IPS DF 19.7 (cell line): Measurements from ENCODE around the gene CORIN.
"Not testable (repeated sequence)": the region's sequence is repeated elsewhere in the genome, so short reads cannot be mapped to it uniquely, and the experiment has no call there.

Experiments
- DNase-seq: peaks from one replicate; pipeline ENCODE4 v3.0.0-alpha.2; 2013; ENCODE audit warnings: low read depth, low spot score

CORIN gene

DNA sequence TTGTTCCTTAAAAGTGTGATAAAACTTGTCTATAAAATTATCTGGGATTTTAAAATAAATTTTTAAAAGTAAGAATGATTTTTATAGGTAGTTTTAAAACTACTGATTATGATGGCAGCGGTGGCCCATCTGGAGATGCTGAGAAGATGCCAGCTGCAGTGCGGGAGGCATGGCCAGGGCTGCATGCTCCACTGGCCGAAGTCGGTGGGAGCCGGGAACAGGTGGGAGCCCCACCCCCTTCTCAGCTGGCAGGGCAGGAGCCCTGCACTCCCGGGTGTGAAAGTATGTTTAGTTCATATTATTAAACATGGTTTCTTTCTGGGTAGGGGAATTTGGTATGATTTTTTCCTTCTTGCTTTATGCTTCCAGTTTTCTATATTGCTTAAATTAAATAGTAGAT, 63.8 kb downstream of the CORIN start:
- no peak for DNase-seq

DNA sequence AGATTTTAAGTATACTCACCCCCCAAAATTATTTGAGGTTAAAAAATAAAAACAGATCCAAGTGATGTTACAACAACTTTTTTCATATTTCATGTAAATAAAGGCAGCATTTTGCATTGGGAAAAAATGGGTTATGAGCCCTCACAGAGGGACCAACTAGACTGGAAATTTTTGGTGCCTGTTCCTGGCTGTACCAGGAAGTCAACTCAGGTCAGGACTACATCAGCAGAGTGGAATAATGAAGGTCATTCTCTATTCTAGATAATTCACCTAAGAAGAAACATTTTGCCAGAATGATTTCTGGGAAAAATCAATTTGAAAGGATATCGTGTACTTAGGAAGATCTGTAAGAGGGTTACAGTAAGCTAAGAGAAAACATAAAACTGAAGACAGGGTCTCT, 66.8 kb downstream of the CORIN start:
- DNase-seq = no peak

DNA sequence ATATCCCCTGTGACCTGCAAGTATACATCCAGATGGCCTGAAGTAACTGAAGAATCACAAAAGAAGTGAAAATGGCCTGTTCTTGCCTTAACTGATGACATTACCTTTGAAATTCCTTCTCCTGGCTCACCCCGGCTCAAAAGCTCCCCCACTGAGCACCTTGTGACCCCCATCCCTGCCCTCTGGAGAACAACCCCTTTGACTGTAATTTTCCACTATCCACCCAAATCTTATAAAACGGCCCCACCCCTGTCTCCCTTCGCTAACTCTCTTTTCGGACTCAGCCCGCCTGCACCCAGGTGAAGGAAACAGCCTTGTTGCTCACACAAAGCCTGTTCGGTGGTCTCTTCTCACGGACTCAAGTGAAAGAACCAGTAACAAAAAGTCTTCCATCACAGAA, 69.9 kb downstream of the CORIN start:
- DNase-seq = not testable (repeated sequence)

GRCh38 chr4:47763279-47763678, 74.6 kb downstream of the CORIN start:
- no peak for DNase-seq

DNA sequence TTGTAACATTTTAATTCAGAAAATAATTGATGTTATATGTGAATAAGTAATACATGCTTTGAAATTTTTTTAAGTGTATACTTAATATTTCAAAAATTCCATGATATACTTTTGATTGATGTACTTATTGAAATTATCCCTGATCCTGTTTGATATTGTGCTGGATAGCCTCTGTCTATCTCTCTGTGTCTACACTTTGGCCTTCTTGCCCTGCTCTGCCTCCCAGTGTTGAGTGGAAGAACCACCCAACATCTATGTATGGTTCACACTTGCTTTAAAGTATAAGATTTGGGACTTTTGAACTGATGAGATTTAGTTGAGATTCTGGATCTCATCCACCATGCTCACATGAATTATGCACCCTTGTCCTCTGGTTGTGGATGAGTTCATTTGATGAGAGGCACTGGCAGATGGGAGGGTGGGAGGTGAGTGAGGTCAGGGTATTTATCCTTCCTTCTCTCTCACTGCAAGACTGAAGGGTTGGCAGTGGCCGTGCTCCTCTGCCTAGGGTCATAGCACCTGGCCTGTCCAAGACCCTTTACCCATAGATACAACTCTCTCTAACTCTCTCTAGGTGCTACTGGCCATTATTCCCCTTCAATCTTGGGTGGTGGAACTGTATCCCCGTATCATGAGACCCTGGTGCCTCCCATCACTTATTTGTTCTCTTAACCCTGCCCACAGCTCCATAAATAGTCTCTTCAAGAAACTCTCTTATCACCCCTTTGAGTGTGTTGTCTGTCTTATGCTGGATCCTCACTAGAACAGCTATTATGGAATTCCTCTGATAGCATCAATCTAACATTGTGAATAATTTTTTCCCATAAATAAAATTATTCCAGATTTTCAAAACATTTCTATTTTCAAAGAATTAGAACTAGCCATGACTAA, 75.2 kb downstream of the CORIN start:
- DNase-seq = no peak

- not testable (repeated sequence) for DNase-seq
These were observed 84.6 kb downstream of the CORIN start for GRCh38 chr4:47753316-47753715.

DNA sequence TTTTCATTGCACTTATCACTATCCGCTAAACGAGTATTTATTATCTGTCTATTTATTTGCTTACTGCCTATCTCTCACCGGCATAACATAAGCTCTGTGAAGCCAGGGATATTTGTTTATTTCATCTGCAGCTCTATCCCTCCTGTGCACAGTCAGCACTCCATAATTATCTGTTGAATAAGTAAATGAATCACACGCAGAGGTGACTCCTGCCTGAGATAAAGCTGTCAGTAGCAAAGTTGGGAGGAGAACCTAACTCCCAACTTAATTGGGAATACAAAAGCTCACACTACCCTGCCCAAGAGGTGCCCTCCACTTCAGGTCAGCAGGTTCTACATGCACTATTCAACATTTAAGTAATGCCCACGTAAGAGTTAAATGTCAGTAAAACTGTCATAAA, 85.7 kb downstream of the CORIN start:
- no peak for DNase-seq

- DNase-seq = no peak
These were observed 87.1 kb downstream of the CORIN start for GRCh38 chr4:47750788-47751187.

DNA sequence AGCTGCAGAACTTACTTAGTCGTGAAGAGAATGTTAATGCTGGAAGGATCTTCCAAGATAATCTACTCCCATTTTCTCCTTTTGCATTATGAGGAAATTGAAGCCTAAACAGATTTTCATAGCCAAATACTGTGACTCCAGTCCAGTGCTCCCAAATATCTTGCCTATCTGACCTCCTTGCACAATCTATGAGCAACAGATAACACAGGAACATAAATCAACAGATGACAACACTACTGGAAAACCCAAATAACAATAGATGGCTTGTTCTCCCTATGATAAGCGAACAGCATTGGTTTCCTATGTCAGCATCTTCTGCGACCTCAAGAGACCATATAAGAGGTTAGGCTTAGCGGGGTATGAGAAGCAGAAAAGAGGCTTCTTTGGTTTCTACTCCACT, 88.0 kb downstream of the CORIN start:
- DNase-seq = no peak

DNA sequence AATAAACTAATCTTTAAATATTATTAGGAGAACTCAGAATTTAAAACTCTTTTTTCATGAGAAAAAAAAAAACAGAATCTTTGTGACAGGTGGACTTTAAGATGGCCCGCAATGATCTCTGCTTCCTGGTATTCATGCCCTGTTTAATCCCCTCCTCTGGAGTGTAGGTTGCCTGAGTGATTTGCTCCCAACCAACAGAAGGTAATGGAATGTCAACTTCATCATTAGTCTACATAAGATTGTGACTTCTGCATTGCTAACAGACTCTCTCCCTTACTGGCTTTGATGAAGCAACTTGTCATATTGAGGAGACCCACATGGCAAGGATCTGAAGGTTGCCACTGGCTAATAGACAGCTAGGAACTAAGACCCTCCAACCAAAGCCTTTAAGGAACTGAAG, 88.8 kb downstream of the CORIN start:
- DNase-seq = no peak

GRCh38 chr4:47747846-47748494, 89.9 kb downstream of the CORIN start:
- DNase-seq = no peak

- no peak for DNase-seq
These were observed 90.7 kb downstream of the CORIN start for GRCh38 chr4:47747211-47747610.

DNA sequence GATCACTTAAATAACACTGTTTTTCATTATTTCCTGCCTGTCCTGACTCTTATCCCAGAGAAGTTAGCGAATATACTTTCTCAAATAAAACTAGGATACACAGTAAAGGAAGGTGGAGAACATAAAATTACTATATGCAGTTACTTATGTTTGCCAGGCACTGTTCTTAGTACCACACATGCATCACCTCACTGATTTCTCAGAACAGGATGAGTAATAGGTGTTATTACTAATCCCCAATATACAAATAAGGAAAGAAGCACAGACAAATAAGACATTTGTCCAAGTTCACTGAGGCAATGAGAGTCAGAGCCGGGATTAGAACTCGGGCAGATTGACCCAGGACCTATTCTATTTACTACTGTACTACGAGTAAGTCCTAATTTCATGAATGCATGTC, 91.7 kb downstream of the CORIN start:
- no peak for DNase-seq

DNA sequence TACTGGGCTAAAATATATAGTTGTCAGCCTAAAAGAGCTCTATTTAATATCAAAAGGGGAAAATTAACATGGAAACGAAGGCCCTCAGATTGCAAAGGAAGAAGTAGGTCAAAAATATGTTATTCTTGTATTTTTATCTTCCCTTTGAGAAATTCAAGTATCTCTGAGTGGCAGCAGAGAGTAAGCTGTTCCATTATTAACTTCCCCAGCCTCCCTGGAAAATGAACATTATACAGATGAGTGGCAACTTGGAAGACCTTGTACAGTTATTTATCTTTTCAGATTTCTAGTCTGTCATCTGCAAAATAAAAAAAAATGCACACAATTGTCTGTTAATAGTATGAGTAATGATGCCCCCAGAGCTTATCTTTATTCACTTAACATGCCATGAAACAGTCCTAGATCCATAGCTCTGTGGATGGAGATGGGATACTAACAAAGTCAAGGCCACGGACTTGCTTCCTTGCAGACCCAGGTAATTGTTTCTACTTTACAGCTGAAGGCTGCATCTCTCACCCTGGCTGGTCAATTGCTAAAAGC, 93.0 kb downstream of the CORIN start:
- no peak for DNase-seq

DNA sequence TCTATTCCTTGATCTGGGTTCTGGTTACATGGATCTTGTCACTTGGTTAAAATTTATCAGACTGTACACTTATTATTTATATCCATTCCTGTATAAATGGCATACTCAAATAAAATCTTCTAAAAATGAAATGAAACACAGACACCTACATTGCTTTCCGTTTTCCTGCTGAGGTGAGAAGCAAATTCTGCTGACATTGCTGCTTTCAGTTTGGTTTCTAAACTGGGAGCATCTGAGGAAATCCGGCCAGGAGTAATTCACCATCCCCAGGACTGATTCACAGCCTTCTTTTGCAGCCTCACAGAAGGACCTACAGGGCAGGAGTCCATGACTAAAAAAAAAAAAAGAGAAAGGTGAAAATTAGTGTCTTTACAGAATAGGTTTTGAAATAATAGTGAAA, 93.6 kb downstream of the CORIN start:
- no peak for DNase-seq

GRCh38 chr4:47741200-47741599, 96.7 kb downstream of the CORIN start:
- DNase-seq = no peak

GRCh38 chr4:47737326-47737725, 100.5 kb downstream of the CORIN start:
- DNase-seq = no peak

DNA sequence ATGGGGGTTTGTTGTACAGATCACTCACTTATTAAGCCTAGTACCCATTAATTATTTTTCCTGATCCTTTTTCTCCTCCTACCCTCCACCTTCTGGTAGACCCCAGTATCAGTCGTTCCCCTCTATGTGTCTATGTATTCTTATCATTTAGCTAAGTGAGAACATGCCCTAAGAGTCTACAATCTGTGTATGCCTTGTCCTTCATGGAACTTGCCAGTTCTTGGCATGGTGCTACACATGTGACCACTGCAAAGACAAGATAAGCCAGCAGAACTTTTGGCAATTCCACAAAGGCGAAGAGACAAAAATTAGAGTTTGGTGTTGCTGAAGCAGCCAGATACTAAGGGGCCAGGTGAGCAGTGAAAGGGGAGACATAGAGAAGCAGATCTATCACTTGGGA, 101.3 kb downstream of the CORIN start:
- no peak for DNase-seq

DNA sequence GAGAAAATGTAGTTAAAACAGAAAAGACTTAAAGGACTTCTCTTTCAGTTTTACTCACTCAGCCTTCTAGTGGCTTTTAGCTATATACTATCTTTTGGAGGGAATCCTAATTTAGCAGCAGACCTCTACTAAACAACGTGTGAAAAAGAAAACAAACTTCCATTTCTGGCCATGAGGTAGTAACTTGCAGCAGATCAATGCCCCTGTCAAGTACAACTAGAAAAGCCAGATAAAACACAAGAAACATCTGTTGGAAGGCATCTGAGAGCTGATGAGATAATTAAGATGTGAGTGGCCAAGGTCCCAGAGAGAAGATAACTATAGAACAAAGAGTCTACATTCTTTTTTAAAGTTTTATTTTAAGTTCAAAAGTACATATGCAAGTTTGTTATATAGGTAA, 101.7 kb downstream of the CORIN start:
- DNase-seq = no peak

GRCh38 chr4:47733302-47734175, 104.3 kb downstream of the CORIN start:
- no peak for DNase-seq

- DNase-seq = no peak
These were observed 106.7 kb downstream of the CORIN start for GRCh38 chr4:47731182-47731581.

GRCh38 chr4:47729131-47729680, 108.7 kb downstream of the CORIN start:
- no peak for DNase-seq
